Fibroblast of skin of scalp (primary cell): Measurements from ENCODE around the gene CACUL1.
"Not testable (repeated sequence)": the region's sequence is repeated elsewhere in the genome, so short reads cannot be mapped to it uniquely, and the experiment has no call there.

Experiments used
- DNase-seq: peaks from one replicate; pipeline ENCODE4 v3.0.0-alpha.2; 2013

The CACUL1 gene

DNA sequence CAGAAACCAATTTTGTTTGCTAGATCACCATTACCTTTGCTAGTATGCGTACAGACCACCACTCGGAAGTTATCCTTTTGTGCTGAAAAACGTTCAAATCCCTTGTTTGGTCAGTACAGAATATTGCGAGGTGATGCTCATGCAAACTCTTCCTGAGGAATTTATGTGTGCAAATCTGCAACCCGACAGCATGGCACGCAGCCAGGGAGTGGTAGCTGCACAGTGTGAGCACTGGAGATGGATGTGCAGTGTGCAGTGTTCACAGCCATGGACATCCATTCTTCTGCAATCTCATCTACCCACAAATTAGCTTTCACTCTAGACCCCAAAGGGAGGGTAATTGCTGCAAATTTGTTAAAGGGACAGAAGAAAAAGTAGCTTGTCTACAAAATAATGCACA lies 72.2 kb downstream of the CACUL1 start:
- no peak for DNase-seq

DNA sequence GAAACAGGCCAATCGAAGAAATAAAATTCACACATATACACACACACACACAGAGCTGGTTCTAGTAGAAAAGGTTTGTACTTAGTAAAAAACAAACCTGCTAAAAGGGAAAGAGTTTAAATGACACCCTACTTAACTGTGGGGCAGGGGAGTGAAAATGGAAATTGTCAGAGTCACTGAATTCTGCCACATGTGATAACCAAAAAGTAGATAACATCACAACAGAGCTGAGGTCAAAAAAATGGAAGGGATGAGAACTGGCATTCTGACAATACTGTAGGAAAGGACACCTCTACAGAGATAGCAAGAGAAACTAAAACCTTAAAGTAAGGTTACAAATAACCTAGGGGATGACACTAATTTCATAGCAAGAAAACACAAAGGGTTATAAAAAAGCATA lies 74.6 kb downstream of the CACUL1 start:
- no peak for DNase-seq

DNA sequence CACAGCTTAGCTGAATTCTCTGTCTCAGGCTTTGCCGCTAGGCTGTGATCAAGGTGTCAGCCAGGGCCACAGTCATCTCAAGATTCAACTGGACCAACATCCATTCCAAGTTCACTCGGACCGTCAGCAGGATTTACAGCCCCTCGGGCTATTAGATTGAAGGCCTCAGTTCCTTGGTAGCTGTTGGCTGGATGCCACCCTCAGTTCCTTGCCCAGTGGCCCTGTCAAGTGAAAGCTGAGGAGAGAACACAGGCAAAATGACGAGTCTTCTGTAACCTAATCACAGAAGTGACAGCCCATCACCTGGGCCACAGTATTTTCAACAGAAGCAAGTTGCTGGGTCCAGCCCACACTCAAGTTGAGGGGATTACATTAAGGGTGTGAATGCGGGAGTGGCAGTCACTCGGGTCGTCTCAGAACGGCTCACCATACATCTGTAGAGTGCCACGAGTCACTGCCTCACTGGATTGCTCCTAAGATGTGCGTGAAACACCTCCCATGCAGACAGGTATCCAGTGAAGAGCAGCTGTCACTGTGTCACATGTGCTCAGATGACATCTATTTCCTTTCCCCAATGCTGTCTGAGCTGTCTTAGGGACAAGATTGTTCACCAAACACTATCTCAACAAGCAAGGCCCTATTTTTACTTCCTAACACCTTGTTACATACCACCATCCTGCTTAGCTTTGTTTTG lies 80.4 kb downstream of the CACUL1 start:
- no peak for DNase-seq

DNA sequence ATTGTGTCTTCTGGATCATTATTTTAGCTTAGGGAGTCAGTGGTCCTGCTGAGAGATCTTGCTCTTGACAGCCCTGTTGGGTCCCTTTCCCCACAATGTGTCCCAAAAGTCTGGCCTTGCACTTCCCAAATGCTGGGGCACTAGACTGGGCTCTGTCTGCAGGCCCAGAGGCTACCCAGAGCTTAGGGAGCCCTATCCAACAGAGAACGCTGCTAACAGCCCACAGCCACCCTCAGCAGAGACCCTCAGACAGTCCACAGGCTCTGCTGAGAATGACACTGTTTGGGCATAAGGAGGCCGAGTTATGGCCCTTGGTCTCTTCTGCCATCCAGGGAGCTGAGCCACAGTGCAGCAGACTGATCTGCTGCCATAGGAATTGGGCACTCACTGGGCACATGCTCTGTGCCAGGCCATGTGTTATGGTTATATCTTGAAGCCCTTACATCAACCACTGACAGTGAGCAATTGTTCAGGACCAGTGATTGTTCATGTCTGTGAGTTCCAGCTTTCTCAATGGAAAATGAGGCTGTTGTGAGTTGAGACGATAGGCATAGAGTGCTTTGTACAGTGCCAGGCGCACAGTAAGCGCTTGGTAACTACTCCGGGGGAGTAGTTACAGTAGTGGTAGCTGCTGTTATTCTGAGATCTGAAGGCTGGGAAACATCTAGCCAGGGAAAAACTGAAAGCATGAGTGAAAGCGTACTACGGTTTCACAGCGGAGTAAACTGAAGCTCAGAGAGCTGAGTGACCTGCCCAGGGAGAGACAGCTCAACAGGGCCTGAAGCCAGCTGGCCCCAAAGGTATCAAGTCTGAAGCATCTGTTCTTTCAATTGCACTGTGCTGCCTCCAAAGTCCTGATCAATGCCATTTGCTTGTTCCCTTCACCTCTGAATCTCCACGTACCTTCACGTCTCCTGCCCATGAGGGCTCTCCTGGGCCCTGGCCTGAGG lies 81.7 kb downstream of the CACUL1 start:
- no peak for DNase-seq

DNA sequence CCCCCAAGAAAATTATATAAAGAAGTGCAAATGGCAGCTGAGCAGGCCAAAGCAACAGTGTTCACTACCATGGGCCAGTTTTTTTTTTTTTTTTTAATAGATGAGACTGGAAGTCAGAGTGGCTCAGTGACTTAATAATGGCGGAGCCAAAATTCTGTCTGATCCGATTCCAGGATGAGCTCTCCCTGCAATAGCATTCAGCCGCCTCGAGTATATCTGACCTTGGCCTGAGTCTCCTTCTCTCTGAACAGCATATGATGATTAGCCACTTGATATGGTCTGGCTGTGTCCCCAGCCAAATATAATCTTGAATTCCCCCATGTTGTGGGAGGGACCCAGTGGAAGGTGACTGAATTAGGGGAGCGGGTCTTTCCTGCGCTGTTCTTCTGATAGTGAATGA lies 82.6 kb downstream of the CACUL1 start:
- DNase-seq, result no peak

DNA sequence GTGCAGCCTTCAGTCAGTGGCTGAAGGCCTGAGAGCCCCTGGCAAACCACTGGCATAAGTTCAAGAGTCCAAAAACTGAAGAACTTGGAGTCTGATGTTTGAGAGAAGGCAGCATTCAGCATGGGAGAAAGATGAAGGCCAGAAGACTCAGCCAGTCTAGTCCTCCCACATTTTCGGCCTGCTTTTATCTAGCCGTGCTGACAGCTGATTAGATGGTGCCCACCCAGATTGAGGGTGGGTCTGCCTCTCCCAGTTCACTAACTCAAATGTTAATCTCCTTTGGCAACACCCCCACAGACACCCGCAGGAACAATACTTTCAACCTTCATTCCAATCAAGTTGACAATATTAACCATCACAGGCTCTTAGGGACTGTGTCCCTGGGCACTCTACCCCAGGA lies 83.5 kb downstream of the CACUL1 start:
- DNase-seq, result not testable (repeated sequence)

DNA sequence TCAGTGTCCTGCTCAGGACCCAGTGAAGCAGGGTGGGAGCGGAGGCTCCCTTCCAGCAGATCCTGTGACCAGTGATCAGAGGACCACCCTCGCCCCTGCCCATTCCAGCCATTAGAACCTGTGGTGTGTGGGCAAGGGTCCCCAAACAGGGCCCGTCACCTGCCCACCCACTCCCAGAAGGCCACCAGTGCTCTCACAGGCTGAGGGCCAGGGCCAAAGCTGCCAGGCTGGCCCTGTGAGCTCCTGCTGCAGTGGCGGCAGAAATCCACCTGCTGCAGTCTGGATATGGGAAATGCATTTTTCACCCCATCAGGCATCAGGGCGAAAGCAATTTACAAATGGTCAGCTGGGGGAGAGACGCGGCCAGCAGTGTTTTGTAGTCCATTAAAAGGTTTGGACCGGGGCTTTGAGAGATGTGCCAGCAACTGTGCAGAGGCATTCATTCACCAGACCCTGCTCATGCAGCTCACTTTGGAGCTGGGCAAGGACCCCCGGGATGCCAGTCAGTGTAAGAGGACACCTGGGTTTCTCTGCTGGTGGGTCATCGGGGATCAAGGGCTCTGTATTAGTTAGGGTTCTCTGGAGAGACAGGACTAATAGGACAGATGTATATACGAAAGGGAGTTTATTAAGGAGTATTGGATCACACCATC lies 84.2 kb downstream of the CACUL1 start:
- DNase-seq, result no peak

DNA sequence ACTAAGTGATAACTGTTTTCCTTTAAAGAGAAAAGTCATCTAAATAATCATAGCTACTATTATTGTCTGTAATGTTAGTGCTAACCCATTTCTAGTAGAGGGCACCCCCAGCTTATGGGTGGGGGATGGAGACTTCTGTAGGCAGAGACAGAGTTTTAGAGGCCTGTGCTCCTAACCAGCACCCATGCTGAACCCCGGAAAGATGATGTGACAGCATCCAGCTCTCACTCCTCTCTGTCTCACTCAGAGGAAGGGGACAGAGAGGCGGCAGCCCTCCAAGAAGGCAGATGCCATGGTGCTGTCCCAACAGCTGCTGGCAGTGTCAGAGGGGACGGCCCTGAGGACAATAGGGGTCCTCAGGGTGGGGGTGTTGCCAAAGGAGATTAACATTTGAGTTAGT lies 84.9 kb downstream of the CACUL1 start:
- no peak for DNase-seq

DNA sequence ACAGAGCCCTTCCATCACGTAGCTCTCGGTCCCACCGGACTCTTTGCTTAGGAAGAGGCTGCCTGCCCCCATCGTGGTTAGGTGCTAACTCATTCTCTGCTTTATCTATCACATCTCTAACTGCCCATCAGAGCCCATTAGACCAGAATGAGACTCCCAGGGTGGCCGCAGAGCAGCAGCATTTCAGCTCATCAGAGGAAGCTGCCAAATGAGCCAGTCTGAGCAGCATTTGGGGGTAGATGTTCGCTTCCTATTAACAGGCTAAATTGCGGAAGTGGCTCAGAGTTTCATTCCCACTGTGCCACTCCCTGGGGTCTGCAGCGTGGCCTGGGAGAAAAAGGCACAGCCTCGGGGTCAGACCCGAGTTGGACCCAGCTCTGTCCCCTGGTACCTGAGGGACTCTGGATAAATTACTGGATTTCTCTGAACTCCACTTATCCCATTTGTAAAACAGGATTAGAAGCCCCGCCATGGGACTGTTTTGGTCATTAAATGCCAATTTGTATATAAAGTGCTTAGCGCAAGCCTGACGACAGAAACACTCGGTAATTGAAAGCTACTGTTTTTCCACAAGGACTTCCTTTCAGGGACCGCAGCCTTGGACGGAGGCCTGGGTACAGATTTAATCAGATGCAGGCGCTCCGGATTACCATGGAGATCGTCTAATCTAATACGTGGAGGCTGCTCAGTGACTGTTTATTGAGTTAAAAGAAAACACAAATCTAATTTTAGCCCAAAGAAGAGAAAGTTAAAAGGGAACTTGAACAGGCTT lies 85.6 kb downstream of the CACUL1 start:
- peak; percentile 84 for DNase-seq

DNA sequence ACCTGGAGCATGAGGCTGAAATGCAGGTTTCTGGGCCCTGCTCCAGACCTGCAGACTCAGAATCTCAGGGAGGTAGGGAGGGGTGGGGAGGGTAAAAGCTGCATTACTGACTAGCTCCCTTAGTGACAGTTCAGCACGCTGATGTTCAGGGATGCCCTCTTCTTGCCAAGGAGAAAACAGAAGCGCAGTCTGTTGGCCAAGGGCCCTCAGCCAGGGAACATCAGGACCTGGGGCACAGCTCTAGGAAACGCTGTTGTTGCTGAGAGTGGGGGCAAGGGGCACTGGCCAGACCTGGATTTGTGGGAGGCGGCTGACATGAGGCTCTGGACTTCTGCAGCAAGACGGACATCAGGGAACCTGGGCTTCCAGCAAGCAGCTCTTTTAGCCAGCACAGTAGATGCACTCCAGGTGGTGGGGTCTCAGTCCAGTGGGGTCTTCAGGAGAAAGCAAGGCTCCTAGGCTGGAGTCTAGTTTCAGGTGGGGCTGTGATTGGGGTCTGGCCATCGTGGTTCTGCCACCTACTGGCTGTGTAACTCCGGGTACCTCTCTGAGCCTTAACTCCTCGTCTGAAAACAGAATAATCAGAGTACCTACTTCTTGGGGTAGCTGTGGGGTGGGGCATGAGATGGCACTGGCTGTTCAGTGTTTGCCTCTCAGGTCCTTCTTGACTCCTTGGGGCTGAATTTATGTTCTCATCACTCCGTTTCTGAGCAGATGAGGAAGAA lies 86.4 kb downstream of the CACUL1 start:
- DNase-seq, result no peak

DNA sequence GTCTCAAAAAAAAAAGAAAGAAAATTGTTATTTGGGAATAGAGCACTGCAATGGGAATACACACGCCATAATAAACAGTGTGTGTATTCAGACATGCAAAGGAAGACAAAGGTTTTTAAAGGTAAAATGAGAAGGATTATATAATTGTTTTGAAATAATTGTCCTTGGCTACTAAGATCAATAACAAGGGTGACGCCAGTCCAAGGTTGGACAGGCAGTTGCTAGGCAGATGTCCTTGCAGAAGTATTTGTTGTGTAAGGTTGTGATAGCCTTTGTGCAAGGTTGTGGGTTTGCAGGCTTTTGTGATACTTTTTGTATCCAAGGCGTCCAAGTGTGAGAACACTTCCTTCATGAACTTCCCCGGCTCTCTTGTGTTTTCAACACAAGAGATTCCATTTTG lies 87.0 kb downstream of the CACUL1 start:
- no peak for DNase-seq

DNA sequence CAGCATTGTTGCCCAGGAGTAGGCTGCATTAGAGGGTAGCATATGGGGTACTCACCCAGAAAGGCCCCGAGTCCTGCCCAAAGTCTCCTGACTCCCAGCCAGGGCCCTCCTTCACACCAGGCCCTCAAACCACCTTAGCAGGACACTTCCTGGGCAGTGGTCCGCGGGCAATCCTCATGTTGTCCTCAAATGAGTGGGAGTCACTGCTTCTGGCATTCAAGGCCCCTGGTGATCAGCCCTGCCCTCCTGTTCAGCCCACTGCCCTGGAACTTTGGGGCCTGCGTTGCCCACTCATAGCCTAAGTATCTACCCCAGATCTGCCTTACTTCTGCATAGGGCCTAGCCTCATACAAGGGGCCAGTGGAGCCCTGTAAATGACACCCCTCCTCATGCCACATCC lies 88.4 kb downstream of the CACUL1 start:
- DNase-seq, result no peak

DNA sequence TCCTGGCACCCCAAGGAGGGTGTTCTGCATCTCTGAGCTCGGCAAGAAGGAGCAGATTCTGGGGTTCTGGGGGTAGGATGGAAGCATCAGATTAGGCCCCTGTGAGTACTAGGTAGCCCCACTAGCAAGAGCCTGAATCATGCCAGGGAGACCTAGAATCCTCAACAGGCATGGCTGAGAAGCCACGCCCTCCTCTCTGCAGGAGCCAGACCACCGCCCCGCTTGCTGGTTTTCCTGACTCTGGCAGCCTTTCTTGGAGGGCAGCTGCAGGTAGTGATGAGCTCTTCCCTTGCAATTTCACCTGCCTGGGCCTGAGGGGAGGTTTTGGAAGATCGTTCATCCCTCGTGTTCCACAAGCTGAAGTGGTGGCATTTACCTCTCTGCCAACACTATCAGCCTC lies 90.4 kb downstream of the CACUL1 start:
- no peak for DNase-seq

DNA sequence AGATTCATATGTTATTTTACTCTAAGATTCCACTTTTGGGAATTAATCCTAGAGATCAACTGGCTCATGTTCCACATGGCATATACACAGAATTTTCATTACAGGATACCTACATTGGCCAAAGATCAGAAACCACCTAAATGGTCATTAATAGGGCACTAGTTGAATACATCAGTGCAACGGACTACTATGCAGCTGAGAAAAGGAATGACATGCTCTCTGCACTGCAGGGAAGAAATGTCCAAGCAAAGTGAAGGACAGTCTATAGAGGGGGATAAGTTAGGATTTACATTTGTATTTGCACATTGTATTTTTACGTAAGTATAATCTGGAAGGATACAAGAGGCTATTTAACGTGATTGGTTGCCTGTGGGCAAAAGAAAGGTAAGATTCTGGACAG lies 91.6 kb downstream of the CACUL1 start:
- DNase-seq, result no peak

DNA sequence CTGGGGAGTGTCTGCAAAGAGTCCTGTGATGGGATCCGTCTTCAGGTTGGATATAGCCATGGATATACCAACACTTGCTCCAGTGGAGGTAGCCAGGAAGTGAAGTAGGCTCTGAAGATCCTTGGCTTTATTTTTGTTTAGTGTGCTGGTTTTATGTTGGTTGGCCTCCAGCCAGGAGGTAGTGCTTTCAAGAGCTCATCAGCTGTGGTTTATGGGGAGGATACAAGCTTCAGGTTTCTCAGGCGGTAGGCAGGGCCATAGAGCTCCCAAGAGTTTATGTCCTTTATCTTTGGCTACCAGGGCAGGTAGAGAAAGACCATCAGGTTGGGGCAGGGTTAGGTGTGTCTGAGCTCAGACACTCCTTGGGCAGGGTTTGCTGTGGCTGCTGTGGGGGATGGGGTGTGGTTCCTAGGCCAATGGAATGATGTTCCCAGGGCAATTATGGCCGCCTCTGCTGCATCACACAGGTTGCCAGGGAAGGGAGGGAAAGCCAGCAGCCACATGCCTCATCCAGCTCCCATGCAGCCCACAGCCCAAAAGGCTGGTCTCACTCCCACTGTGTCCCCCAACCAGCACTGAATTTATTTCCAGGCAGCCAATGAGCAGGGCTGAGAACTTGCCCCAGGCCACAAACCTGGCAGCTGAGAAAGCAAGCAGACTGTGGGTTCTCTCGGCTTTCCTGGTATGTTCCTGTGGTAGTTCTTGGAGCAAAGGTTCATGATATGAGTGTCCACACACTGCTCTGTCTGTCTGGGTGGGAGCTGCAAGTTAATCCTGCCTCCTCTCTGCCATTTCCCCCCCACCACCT lies 92.3 kb downstream of the CACUL1 start:
- DNase-seq, result no peak

DNA sequence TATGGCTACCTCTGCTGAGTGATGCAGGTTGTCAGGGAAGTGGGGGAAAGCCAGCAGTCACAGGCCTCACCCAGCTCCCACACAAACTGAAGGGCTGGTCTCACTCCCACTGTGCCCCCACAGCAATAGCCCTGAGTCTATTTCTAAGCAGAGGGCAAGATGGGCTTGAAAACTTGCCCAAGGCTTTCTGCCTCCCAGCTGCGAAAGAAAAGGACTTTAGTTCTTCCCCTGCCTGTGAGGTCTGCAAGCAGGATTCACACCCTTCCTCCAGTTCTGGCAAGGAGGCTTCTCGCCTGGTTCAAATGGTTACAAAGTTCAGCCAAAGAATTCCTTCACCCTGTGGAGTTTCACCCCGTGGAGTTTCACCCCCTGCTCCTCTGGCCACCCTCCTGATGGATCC lies 96.0 kb downstream of the CACUL1 start:
- no peak for DNase-seq

DNA sequence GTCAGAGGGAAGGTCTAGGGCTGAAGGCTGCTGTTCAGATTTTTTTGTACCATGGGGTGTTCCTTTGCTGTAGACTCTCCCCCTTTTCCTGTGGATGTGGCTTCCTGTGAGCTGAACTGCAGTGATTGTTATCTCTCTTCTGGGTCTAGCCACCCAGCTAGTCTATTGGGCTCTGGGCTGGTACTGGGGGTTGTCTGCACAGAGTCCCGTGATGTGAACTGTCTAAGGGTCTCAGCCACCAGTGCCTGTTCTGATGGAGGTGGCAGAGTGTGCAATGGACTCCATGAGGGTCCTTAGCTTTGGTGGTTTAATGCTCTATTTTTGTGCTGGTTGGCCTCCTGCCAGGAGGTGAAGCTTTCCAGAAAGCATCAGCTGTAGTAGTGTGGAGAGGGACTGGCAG lies 96.6 kb downstream of the CACUL1 start:
- not testable (repeated sequence) for DNase-seq

DNA sequence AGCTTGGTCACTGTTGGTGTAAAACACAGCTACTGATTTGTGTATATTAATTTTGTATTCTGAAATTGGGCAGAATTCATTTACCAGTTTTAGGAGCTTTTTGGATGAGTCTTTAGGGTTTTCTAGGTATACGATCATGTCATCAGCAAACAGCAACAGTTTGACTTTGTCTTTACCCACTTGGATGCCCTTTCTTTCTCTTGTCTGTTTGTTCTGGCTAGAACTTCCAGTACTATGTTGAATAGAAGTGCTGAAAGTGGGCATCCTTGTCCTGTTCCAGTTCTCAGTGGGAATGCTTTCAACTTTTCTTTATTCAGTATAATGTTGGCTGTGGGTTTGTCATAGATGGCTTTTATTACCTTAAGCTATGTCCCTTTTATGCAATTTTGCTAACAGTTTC lies 109.5 kb downstream of the CACUL1 start:
- not testable (repeated sequence) for DNase-seq

DNA sequence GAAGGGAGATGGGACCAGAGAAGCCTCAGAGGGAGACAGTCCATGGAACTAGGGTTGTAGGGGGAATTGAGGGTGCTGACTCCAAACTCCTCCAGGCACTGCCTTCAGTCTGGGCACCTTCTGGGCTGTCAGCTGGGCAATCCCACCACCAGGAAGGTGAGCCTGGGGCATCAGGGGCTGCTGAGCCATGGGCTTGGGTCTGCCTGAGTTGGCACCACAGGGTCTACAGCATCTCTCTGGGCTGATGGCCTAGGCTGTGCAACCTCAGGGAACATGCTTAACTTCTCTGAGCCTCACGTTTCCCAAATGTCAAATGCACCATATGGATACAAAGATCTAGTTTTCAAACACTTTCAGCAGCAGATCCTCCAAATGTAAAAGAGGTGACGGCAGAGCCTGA lies 112.5 kb downstream of the CACUL1 start:
- no peak for DNase-seq

DNA sequence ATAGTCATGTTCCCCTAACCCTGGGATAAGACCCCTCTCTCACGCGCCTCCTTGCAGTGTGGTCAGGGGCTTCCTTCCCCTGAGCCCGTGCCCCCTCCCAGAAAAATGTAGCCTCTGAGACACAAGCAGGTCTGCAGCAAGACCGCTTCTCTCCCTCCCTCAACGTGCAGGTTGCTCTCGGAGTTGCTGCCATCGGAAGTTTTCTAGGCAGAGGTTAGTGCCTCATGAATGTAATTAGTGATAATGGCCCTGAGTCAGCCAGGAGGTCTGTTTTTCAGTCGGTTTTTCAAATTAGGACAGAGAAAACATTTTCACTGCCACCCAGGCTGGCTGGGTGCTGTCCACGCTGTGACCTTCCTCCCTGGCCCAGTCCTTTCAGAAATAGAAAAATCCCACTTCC lies 116.1 kb downstream of the CACUL1 start:
- no peak for DNase-seq
